HG02943 (cell line): ENCODE results near the gene SLC44A5.

Experiments used
- ATAC-seq: cut with Tn5 transposase; IDR thresholded peaks from one replicate; pipeline ENCODE4 v1.9.1; 2021; ENCODE audit warnings: mild to moderate bottlenecking, low read depth, moderate library complexity; ENCODE audit not compliant: unreplicated experiment

SLC44A5 gene

DNA sequence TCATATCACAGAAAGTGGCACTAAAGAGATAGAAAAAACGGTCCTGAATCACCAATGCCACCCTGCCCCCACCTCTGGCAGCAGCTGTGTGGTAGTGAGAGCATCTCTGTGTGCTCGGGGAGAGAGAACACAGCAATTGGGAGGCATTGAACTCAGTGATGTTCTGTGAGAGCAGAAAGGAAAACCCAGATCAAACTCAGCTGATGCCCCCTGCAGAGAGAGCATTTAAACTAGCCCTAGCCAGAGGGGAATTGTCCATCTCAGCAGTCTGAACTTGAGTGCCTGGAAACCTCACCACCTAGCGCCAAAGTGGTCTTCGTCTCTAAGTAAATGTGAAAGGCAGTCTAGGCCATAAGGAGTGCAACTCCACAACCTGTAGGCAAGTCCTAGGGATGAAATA is 21.3 kb downstream of the SLC44A5 start:
- ATAC-seq, result no peak

- no peak for ATAC-seq
These were observed 22.0 kb downstream of the SLC44A5 start for GRCh38 chr1:75588779-75589475.

DNA sequence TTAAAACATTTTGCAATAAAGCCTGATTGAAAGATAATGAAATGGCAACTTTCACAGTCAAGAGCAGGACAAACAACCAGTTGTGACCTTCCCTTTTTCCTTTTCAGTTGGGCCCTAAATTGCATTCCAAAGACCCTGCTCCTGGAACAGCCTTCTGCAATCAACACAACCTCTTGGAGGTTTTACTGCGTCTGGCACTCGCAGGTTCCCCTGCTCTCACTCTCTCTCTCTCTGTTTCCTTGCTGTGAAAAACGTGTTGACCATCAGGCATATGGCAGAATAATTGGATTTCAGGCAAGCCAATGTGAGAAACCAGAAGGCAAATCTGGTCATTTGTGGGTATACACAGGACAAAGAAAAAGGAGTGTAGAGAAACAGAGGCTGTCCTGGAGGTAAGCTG is 23.2 kb downstream of the SLC44A5 start:
- no peak for ATAC-seq

DNA sequence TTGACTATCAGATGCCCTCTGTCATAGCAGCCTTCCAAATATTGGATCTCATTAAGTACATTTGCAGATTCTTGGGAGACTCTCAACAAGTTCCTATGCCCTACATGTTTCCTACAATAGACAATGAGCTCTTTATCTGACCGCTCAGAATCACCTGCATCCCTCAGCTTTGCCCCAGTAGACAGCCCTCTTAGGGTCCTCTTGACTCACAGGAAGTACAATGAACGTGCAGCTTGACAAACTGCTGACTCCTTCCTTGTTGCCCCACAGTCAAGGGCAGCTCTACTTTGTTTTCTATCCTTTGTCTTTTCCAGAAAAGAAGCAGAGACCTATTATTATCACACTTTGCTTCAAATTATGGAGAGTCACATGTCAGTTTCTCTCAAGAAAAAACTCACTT is 27.6 kb downstream of the SLC44A5 start:
- ATAC-seq, result no peak

DNA sequence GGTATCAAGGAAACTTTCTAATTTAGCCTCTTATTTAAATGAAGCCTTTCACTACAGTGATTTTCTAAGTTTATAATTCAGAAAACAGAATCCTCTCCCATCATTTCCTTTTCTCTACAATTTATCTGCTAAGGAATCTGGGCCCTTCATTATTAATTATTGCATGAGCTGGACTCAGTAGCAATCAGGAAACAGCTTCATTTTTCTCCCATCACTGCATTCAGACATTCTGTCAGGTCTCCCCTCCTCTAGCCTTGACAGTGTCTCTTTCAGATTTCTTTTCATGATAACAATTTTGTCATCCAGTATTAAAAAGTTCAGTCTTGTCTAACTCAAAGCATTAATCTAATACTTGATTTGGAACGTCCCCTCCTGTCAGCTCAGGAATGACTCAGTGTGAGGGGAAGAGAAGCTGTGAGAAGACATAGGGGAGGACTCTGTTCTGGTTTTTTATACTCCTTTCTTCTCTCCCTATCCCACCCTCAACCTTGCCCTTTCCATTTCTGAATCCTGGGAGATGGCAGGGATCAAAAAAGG is 28.1 kb downstream of the SLC44A5 start:
- ATAC-seq, result no peak

DNA sequence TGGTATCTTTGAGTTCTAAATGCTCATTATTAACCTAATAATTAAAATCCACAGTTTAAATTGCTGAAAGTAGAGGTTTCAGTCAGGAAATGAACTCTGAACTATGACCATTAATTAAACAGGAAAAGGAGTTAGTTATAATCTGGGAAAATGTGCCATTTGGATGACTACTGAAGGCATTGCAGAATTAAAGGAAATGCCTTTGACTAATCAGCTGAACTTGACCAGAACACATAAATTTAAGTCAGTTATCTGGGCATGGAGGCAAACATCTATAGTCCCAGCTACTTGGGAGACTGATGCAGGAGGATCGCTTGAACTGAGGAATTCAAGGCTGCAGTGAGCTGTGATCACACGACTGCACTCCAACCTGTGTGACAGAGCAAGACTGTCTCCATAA is 31.9 kb downstream of the SLC44A5 start:
- ATAC-seq, result no peak

DNA sequence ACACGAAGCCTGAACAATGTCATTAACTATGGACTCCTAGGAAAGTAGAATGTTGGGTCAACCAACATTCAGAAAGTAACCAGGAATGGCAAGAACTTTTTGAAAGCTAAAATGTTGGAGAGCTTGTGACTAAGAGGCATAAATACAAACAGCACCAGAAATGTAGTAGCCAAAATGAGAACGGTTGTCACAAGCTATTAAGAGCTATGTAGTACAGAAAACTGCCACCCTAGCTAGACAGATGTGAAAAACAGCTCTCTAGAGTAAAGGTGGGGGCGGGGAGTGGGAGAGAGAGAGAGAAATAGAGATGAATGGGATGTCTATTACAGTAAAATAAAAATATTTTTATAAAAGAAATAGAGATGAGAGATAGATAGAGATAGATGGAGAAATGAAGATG is 35.1 kb downstream of the SLC44A5 start:
- no peak for ATAC-seq

DNA sequence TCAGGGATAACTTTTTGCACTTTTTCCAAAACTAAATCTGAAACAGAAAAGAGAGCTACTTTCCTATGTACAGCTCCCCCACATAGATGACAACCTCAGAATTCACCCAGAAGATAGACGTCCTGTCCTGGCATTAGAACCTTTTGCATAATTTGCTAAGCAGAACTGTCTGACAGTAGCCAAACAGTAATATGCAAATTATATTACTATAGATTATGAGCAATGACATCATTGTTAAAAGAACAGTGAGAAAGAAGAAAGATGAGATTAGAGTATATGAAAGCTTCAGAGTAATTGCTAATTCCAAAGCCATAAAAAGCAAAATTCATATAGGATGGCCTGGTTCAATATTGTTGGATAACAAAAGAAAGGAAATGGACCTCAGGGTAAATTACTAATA is 43.7 kb downstream of the SLC44A5 start:
- ATAC-seq, result no peak

DNA sequence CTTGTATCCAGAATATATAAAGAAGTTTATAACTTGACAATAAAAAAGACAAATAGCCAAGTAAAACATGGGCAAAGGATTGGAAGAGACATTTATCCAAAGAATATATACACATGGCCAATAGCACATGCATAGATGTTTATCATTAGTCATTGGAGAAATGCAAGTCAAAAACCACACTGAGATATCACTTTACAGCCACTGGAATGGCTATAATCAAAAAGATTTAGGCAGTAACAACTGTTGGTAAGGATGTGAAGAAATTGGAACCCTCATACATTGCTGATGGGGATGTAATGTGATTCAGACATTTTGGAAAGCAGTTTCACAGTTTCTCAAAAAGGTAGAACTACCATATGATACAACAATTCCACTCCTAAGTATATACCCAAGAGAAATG is 51.1 kb downstream of the SLC44A5 start:
- no peak for ATAC-seq

- ATAC-seq, result no peak
These were observed 51.8 kb downstream of the SLC44A5 start for GRCh38 chr1:75559136-75559535.

GRCh38 chr1:75554870-75555269 is 56.0 kb downstream of the SLC44A5 start:
- ATAC-seq, result no peak

DNA sequence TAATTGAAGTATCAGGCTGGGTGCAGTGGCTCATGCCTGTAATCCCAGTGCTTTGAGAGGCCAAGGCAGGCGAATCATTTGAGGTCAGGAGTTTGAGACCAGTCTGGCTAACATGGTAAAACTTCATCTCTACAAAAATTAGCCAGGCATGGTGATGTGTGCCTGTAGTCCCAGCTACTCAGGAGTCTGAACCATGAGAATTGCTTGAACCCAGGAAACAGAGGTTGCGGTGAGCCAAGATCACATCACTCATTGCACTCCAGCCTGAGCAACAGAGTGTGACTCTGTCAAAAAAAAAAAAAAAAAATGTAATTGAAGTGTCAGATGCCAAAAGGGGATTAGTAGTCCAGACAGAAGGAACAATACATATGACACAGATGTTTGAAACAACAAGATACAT is 56.7 kb downstream of the SLC44A5 start:
- ATAC-seq, result no peak

DNA sequence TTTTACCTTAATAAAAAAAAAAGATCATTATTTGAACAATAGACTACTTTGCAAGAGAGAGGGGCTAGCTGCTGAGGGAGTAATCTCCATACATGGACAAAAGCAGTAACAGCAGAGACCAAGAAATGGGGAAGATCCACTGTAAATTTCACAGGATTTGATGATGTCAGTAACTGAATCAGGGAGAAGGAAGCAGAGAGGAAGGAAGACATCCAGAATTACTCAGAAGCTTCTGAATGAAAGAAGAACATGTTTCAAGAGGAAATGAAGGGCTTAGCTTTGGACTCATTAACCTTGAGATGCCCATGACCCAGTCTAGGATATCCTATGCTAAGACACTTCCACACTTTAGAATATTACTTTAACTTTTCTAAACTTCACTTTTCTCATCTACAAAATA is 60.4 kb downstream of the SLC44A5 start:
- ATAC-seq, result no peak

- ATAC-seq, result no peak
These were observed 62.0 kb downstream of the SLC44A5 start for GRCh38 chr1:75548721-75549480.

DNA sequence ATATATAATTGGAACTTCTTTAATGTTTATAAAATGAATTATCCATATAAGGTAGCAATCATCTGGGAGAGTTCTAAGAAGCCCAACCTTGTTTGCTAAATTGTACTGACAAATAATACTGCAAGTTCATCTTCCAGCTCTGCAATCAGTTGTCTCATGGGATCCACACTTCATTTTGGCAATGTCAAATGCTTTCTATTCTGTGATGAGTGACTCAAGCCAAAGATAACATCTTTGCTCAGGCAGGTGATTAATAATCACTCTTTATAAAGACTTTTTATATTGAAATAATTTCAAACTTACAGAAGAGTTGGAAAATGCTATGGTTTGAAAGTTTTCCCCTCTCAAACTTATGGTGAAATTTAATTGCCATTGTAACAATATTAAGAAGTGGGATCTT is 67.2 kb downstream of the SLC44A5 start:
- ATAC-seq, result no peak

- ATAC-seq, result no peak
These were observed 67.9 kb downstream of the SLC44A5 start for GRCh38 chr1:75542818-75543570.

GRCh38 chr1:75539230-75540116 is 71.4 kb downstream of the SLC44A5 start:
- no peak for ATAC-seq

- no peak for ATAC-seq
These were observed 77.8 kb downstream of the SLC44A5 start for GRCh38 chr1:75533085-75533484.

- no peak for ATAC-seq
These were observed 79.3 kb downstream of the SLC44A5 start for GRCh38 chr1:75531570-75531969.

DNA sequence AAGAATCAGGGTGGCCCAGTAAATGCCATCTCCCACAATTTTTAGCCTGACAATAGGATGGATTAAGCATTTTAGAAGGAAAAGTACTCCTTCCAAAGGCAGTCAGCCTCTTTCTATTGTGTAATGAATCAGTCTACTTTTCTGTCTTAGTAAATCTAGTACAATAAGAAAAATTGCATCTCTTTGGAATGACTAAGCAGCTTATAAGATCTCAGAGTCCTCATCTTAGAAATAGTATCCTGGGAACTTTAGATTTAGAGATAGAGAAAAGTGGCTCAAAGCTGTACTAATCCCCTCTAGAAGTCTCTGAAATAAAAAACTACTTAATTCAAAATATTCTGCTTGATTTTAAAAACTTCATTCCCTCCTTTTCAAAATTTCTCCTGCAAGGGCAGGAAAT is 81.4 kb downstream of the SLC44A5 start:
- ATAC-seq, result no peak
